Coronary artery (tissue), 2 donors: ENCODE data around the gene ZBTB26.
"Not testable (repeated sequence)": the region's sequence is repeated elsewhere in the genome, so short reads cannot be mapped to it uniquely, and the experiment has no call there.

Experiments
- DNase-seq: peaks from one replicate; pipeline ENCODE4 v3.0.0-alpha.2; 2017; ENCODE audit warnings: low spot score
- H3K27ac ChIP-seq, 2 donors: fragments of 200-600 bp; sonication (generic); one replicate each; pipeline ENCODE4 v1.5.1; 2016 to 2019
- H3K4me3 ChIP-seq: fragments of 200-600 bp; sonication (generic); 2 replicates; pipeline ENCODE4 v1.5.1; 2016; ENCODE audit warnings: mild to moderate bottlenecking, moderate library complexity
- CTCF ChIP-seq: fragments of 200-600 bp; sonication (generic); IDR thresholded peaks from one replicate; pipeline ENCODE4 v1.5.1; 2019; ENCODE audit warnings: antibody characterized with exemption

Gene ZBTB26

DNA sequence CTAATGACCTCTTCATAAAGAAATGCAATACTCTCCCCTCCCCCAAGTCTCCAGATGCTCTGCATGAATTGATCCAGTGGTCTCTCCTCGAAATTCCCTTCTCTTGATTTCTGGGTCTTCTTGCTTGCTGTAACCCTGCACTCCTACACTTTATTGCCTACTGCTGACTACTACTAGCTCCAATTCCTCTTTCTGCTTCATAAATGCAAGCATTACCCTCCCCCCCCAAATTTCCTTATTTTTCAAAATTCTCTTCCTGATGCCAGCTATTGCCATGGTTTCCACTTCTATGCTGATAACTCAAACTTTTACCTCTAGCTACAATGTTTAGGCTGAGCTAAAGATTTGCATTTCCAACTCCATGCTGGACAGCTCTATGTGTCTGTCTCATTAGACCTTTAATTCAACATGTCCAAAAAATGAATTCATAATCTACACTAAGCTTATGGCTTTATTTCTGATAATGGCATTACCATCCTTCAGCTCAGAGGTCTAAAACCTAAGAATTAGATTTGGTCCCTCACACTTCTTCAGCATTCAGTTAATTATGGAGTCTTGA is 1.4 kb downstream of the ZBTB26 start:
- Histone ChIP-seq H3K27ac (no peak overlapping the region), H3K4me3 (peak overlapping the region; percentile 76)
- no peak for TF ChIP-seq CTCF
- no peak for DNase-seq

DNA sequence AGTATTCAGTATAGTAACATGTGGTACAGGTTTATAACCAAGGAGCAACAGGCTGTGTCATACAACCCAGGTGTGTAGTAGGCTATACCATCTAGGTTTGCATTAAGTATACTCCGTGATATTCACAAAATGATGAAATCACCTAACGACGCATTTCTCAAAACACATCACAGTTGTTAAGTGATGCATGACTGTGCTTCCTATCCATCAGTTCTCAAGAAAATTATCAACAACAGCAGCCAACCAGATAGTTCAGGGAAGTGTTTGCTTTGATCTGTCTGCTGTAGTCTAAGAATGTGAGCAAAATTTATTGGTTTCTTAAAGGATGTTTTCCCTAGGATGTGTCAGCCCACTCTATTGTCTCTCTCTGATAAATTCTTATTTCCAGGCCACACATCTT is 7.4 kb downstream of the ZBTB26 start:
- Histone ChIP-seq H3K27ac (no peak overlapping the region), H3K4me3 (no peak overlapping the region)
- TF ChIP-seq CTCF, result no peak
- DNase-seq, result no peak

- no peak for DNase-seq
Measured at GRCh38 chr9:122922713-122923112, 8.6 kb downstream of the ZBTB26 start.

GRCh38 chr9:122918310-122918709 is 13.0 kb downstream of the ZBTB26 start:
- no peak for DNase-seq
- TF ChIP-seq CTCF, result no peak
- H3K4me3 ChIP-seq, result no peak overlapping the region
- H3K27ac ChIP-seq, result no peak overlapping the region

More at GRCh38 chr9:122922713-122923112, 8.6 kb downstream of the ZBTB26 start:
- no peak overlapping the region for H3K4me3 ChIP-seq
- TF ChIP-seq CTCF, result no peak
- no peak overlapping the region for H3K27ac ChIP-seq

DNA sequence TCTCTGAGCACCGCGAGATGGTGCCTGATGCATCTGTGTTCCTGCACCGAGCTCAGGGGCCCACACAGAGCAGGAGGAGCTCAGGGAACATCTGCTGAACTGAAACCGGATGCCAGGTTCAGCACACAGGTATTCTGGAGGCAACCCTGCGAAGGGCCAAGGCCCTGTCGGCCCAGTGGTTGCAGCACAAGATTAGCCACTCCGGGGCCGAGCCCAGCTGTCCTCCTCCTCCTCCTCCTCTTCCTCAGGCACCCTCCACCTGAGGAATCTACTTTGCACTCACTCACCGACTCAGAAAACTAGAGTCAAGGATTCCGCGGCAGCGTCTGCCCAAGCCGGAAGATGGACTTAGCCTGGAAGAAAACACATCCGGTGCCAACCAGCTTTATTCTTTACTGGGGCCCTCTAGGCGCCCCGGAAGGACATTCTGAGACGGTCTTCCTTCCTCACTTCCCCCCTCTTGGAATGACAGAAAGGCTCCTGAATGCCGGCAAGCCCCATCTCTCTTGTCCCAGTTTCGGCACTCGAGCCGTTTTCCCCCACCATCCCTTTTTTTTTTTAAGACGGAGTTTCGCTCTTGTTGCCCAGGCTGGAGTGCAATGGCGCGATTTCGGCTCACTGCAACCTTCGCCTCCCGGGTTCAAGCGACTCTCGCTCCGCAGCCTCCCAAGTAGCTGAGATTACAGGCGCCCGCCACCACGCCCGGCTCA is 18.2 kb downstream of the ZBTB26 start, which contains the start of gene ZBTB6:
Gene ZBTB6, minus strand, starts transcription at position 360 of the 710 bp plus-strand sequence. CDS start 1,251 bp downstream, outside the sequence.
- no peak for TF ChIP-seq CTCF

GRCh38 chr9:122912671-122912963 is 18.7 kb downstream of the ZBTB26 start:
- Histone ChIP-seq H3K27ac (peak overlapping the region; percentile 84 to 86), H3K4me3 (peak overlapping the region; percentile 84)
- DNase-seq, result no peak
- TF ChIP-seq CTCF, result no peak

More for the DNA sequence above, 18.2 kb downstream of the ZBTB26 start, which contains the start of gene ZBTB6:
- H3K27ac ChIP-seq, result peak within 1 kb of the TSS; percentile 84 to 86
- peak within 1 kb of the TSS; percentile 84 for H3K4me3 ChIP-seq
- peak; percentile 82 for DNase-seq

- not testable (repeated sequence) for DNase-seq, H3K27ac ChIP-seq, H3K4me3 ChIP-seq
Measured at GRCh38 chr9:122906122-122906521, 25.2 kb downstream of the ZBTB26 start.
